Limb (tissue), 2 donors: ENCODE results near the gene NKTR.
"Not testable (repeated sequence)": the region's sequence is repeated elsewhere in the genome, so short reads cannot be mapped to it uniquely, and the experiment has no call there.

ENCODE experiments used
- DNase-seq, 2 donors: peaks; one replicate each; pipeline ENCODE4 v3.0.0-alpha.2; 2016; ENCODE audit errors: extremely low spot score in 2 of 2

NKTR gene

GRCh38 chr3:42600111-42600957 is at the start of gene NKTR:
Gene NKTR (plus strand): TSS chr3:42600686. CDS start chr3:42601007, 321 bp downstream.
- DNase-seq = peak; percentile 97 to 100

- DNase-seq = no peak
These were observed 47.7 kb upstream of the NKTR start for GRCh38 chr3:42552830-42553229.

- no peak for DNase-seq
These were observed 44.3 kb upstream of the NKTR start for GRCh38 chr3:42556089-42556632.

- DNase-seq = not testable (repeated sequence)
These were observed 43.7 kb upstream of the NKTR start for GRCh38 chr3:42556817-42557216.

- no peak for DNase-seq
These were observed 42.6 kb upstream of the NKTR start for GRCh38 chr3:42557854-42558253.

GRCh38 chr3:42562047-42562907 is 38.2 kb upstream of the NKTR start:
- no peak for DNase-seq

- no peak for DNase-seq
These were observed 30.8 kb upstream of the NKTR start for GRCh38 chr3:42569593-42570142.

- no peak for DNase-seq
These were observed 28.2 kb upstream of the NKTR start for GRCh38 chr3:42572278-42572677.

- no peak for DNase-seq
These were observed 25.2 kb upstream of the NKTR start for GRCh38 chr3:42575137-42575741.

- DNase-seq = no peak
These were observed 22.4 kb upstream of the NKTR start for GRCh38 chr3:42578054-42578453.

- DNase-seq = not testable (repeated sequence)
These were observed 21.1 kb upstream of the NKTR start for GRCh38 chr3:42579346-42579745.

- no peak for DNase-seq
These were observed 19.1 kb upstream of the NKTR start for GRCh38 chr3:42581400-42581708.

GRCh38 chr3:42581709-42582473 is 18.6 kb upstream of the NKTR start, which contains the start of gene SEC22C:
Gene SEC22C (minus strand): TSS chr3:42581967. CDS start chr3:42569046, 12,921 bp downstream.
- peak; percentile 94 to 96 for DNase-seq

GRCh38 chr3:42582474-42583070 is 17.9 kb upstream of the NKTR start:
- DNase-seq = no peak

- DNase-seq = no peak
These were observed 11.9 kb upstream of the NKTR start for GRCh38 chr3:42588625-42589024.

- no peak for DNase-seq
These were observed 10.9 kb upstream of the NKTR start for GRCh38 chr3:42589382-42590109.

GRCh38 chr3:42590989-42591756 is 9.3 kb upstream of the NKTR start:
- DNase-seq = no peak

- DNase-seq = no peak
These were observed 8.7 kb upstream of the NKTR start for GRCh38 chr3:42591811-42592210.

- DNase-seq = no peak
These were observed 6.9 kb upstream of the NKTR start for GRCh38 chr3:42593635-42594034.
